NCI-H1417 treated with DMSO at 0.1 percent for 48 hours (cell line): ENCODE data around the gene TARBP2.

Experiments used
- DNase-seq: peaks from one replicate; lab custom pipeline; 2025; lab: John Stamatoyannopoulos, UW

TARBP2 gene

DNA sequence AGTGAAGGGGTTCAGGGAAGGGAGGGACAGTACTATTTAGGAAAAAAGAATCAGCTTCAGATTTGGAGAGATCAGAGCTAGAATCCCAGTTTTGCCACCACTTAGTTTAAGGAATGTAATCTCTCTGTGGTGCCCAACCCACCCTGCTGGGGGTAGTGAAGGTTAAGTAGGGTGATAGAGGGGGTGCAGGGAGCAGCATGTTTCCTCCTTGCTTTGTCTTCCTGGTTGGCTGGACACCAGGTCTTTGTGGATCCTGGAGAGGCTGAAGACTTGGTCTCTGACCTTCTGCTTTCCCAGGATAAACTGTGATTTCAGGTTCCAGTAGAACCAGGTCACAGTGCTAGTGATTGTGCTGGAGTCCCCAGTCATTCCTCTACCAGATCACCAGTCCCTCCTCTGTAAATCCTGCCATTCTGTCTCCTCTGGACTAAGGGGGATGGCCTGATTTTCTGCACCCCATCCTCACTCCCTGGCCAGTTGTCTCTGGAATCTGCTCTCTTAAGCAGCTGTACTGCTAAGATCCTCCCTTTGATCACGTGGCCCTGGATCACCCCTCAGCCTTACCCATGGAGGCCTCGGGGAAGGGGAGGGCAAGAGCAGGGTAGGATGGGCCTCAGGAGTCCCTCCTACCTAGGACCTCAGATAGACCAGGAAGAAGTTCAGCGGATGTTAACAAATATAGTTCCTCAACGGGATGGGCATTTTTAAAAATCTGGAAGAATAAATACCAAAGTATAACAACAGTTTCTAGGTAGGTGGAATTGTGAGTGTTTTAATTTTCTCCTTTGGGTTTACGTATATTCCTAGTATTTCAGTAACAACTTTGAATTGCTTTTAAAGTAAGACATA is 5.0 kb upstream of the TARBP2 start:
- DNase-seq = no peak

DNA sequence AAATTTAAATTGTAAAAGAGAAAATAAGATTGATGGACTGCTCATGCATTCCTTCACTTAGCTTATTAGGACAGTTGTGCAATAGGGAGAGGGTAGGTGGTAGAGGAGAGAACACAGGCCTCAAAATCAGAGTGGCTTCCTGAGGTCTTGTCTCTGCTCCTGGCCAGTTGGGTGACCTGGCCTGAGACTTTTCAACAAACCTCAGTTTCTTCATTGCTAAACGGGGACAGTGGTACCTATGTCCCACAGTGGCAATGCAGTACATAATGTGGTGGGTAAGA is 4.4 kb upstream of the TARBP2 start:
- no peak for DNase-seq

DNA sequence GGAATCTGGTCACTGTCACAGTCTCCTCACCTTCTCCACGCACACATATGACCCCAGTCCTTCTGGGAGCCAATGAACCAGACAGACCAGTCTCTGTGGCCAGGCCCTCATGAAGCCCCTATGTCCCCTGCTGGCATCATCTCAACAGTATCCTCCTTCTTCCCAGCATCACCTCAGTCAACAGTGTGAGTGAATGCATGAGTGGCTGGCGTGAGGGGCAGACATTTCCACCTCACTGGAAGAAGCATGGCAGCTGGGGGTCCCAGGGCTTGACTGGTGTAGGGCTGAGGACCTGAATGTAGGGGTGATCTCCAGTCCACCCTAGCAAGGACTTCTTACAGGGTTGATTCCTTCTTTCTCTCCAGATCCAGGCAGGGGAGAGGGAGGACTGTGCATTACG is 3.6 kb upstream of the TARBP2 start:
- no peak for DNase-seq

DNA sequence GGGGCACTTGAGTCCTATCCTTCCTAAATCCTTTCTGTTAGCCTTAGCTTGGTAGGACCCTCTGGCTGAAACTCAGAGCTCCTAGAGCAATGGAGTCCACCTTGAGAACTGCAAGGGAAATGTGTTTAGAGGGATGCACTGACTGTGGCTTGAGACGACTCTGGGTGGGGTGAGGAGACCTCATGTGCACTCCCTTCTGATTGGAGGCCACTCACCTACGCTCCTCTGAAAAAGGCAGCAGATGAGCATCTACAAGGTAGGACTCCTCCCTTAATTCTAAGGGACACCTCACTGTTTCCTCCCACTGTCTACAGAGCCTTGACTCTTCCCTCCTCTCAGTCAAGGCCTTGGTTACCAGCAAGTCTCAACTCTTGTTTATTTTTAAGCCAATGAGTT is 2.9 kb upstream of the TARBP2 start:
- no peak for DNase-seq

DNA sequence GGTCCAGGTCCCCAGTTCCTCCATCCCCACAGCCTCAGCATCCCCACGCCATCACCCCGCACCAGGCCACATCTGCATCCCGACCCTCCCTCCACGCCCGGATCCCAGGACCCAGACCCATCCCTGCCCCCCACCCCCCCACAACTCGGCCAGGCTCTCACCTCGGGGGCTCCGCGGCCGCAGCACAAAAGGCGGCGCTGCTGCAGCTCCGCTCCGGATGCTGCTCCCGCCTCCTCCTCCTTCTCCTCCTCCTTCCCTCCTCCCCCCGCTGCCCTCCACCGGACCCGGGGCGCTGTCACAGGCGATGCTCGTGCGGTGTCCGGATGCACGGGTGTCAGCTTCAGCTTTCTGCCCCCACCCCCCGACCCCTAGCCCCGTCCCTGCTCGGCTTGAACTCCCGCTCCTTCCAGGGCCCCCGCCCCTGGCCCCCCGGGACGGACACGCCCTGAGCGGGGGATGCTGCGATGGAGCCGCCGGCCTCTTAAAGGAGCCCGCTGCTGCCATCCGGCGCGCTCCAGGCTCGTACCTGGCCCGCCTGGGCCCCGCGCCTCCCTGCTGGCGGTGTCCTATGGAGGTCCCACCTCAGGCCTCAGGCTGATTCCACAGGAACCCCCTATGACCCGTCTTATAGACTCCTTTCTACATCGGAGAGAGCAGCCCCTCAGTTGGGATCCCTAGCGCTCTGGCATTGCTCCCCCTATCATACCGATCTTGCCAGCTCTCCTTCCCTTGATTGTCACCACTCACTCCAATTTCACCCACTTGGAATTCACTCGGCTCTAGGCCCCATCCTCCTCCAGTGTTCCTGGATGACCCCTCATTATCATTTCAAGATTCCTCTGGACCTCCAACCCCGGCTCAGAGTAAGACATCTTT is 1.6 kb upstream of the TARBP2 start, which contains the start of gene MAP3K12:
MAP3K12 (minus strand) TSS at position 193 of the 876 bp plus-strand sequence. CDS start 12,067 bp downstream, outside the sequence.
- DNase-seq = no peak

DNA sequence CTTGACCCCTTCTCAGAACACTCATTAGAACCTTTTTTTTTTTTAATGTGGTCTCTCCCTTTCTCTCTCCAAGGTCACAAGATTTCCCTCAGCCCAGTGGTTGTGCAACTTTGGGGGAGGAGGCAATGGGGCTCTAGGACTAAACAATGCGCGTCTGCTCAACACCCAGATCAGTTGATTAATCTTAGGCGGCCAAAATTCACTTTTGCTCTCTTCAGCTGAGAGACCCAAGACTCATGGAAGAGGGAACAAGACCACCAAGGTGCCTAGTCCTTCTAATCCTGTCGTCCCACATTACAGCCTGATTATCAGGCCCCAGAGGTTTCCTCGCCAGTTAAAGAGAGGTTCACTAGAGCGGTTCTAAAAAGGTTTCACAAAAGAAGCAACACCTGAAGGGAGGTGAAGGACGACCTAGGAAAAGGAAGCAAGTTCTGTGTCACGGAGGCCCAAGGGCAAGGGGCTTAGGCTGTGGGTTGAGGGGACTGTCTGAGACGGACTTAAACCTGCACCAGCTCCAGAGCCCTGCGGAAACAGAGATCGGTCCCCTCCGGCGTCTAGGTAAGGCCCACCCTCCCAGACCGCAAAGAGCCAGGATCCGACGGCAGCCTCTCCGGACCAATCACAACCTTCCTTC is 824 bp upstream of the TARBP2 start:
- no peak for DNase-seq

DNA sequence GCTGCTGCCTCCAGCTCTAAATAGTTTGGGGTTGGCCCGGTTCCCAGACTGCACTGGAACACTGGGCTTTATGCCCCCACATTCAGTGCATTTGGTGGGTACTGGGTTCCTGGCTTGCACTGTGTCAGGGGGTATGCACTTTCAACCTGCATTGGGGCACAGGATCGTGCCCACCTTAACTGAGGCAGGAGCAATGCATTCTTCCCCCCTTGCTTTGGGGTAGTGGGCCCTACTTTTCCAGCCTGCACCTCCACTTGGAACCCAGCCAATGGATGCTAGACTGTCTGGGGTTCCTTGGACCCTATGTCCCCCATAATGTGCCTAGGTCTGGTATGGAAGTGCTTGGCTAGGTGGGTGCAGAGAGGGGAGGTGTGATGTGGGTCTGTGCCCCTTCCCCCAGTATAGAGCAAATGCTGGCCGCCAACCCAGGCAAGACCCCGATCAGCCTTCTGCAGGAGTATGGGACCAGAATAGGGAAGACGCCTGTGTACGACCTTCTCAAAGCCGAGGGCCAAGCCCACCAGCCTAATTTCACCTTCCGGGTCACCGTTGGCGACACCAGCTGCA is 615 bp downstream of the TARBP2 start:
- no peak for DNase-seq

DNA sequence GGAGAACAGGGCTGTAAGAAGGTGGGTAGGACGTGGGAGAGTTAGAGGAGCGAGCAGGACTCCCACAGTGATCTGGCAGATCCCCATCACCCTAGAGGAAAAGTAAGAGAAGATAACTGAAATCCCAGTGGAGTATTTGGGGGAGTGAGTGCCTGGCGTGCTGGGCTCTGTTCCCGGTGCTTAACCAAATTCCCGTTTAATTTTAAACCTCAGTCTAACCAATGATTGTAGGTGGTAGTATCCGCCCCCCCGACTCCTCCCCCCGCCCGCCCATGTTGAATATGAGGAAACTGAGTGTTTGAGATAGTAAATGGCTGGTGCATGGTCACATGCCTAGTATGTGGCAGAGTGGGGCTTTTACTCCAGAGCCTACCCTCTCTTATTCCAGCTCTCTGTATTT is 1.2 kb downstream of the TARBP2 start:
- DNase-seq = no peak

DNA sequence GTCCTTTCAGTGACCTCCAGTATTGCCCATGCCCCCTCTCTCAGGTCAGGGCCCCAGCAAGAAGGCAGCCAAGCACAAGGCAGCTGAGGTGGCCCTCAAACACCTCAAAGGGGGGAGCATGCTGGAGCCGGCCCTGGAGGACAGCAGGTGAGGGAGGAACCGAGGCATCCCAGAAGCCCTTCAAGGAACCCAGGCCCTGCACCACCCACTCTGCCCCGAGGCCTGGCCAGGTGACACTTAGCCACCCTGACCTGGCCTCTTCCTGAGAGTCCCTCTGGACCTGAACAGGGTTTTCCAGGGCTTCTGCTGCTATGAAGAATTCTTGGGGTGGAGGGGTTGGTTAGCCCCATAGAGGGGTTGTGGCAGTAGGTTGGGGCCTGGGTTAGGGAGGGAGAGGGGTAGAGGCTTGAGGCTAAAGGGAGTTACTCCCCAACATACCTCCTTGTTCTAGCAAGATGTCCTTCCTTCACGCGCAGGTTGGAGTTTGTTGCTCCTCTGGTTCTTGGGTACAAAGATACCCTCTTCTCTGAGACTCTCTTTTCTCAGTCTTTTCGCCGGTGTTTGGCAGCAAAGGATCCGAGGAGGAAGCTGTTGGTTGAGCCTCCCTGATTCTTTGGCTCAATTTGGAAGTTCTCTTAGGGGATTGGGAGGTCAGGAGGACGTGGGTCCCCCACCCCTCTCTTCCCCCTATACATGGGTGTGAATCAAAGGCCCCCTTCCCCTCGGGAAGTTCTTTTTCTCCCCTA is 2.1 kb downstream of the TARBP2 start:
- DNase-seq = no peak

DNA sequence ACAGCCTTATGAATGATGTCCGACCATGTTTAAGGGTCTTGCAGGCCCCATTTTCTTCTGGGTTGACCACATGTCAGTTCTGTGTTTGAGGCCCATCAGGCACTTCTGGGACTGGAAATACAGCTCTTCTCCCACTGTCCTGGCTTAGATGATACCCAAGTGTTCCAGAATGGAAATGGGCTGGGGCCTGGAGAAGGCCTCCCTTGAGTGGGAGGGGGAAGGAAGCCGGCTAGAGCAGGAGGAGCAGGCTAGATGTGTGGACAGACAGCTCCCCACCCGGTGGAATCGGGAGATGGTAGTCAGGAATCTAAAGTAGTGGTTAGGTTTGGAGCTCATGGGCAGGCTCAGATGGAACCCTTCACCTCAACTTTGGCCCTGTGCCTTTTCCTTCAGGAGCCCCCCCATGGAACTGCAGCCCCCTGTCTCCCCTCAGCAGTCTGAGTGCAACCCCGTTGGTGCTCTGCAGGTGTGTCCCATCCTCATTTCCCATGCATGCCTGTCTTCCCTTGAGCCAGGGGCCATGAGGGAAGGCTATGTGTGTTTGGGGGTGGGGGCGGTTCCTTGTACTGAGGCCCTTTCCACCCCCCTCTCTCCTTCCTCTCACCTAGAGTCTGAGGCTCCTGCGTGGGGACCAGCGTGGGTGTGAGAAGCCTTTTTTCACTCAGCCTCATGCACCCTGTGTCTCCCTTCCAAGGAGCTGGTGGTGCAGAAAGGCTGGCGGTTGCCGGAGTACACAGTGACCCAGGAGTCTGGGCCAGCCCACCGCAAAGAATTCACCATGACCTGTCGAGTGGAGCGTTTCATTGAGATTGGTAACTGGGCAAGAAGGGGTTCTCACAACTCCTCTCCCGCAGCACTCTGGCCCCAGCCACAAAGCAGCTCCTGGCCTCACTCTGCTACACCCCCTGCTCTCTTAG is 3.2 kb downstream of the TARBP2 start:
- DNase-seq = no peak

DNA sequence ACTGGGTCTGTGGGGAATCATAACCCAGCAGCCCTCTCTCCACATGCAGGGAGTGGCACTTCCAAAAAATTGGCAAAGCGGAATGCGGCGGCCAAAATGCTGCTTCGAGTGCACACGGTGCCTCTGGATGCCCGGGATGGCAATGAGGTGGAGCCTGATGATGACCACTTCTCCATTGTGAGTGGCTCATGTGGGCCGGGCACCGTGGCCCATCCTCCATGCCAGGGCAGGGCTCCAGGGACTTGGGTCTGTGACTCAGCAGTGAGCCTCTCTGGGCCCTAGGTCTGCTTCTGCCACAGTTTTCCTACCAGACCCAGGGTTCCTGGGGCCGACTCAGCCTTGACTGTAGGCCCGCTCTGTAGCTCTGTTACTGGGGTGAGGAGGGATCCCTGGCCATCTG is 4.0 kb downstream of the TARBP2 start:
- no peak for DNase-seq

DNA sequence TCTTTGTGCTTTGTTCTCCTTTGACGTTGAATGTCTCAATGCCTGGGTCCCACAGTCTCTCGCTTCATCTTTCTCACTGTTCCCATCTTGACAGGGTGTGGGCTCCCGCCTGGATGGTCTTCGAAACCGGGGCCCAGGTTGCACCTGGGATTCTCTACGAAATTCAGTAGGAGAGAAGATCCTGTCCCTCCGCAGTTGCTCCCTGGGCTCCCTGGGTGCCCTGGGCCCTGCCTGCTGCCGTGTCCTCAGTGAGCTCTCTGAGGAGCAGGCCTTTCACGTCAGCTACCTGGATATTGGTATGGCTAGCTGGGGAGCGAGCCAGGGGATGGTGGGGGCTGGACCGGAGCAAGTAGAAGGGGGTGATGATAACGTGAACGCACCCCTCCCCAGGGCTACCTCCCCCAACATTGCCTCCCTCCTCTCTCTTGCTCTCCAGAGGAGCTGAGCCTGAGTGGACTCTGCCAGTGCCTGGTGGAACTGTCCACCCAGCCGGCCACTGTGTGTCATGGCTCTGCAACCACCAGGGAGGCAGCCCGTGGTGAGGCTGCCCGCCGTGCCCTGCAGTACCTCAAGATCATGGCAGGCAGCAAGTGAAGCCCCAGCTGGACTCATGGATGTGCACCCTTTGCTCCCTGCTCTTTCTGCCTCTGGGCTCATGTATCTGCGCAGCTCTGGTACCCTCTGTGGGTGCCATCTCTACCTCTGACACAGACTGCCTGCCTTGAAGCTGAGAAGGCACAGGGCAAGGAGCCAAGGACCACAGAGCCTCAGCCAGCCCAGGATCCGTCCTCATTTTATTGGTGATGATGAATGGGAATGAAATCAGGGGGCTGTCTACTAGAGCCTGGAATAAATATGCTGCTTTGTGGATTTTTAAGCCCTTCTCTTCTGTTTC is 4.7 kb downstream of the TARBP2 start:
- DNase-seq = no peak

DNA sequence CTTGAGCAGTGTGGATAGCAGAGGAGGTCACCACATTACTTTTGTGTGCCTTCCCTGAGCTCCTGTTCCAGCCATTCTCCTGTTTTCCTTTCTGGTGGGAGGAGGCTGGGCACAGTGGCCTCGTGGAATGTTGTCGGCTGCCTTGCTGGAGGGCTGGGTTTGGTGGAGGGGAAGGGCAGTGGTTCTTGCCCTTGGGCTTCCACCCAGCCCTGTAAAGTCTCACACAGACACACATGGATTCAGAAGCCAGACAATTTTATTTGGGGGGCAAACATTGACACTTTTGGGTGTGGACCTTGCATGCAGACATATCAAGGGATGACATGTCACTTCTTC is 5.3 kb downstream of the TARBP2 start:
- no peak for DNase-seq

DNA sequence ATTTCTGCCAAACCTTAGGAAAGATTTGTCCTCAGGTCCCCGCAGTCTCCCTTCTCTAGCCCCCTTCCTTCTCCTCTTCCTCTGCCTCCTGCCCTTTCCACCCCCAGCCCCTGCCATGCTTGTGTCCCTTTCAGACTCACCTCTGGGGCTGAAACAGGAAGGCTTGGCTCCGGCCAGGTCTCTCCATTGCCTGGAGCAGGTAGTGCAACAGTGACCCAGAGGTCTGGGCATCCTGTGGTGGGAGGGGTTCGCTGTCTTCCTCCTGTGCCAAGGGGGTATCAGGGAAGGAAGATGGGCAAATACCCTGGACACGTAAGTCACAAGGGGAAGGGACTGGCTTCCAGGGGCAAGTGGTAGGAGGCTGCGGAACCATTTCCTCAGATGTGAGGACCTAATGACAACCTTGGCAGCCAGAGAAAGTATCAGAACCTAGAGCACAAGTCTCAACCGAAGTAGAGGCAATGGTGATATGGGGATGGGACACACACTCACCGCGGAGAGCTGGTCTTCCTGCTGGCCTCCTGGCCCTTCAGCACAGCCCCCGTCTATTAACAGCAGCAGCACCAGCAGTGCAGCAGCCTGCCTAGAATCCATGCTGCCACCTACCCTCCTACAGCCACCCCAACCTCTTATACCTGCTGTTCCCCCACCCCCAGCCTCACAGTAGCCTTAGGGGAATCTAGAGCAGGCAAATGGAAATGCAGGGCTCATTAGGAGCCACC is 6.0 kb downstream of the TARBP2 start, which contains the start of gene NPFF:
NPFF (minus strand) TSS at position 604 of the 722 bp plus-strand sequence; CDS start at position 594, 10 bp downstream.
- no peak for DNase-seq

DNA sequence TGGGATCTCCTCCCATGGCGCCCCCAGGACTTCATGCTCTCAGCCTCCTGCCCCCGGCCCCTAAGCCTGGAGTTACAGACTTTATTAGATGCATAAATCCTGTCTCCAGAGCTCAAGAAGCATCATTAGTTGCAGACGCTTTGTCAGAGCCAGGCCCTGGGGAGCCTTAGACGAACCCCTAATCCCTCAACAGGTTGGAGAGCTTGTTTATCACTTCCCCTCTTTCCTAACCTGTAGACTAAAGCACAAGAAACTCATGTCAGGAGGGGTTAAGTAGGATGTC is 6.5 kb downstream of the TARBP2 start:
- DNase-seq = no peak

DNA sequence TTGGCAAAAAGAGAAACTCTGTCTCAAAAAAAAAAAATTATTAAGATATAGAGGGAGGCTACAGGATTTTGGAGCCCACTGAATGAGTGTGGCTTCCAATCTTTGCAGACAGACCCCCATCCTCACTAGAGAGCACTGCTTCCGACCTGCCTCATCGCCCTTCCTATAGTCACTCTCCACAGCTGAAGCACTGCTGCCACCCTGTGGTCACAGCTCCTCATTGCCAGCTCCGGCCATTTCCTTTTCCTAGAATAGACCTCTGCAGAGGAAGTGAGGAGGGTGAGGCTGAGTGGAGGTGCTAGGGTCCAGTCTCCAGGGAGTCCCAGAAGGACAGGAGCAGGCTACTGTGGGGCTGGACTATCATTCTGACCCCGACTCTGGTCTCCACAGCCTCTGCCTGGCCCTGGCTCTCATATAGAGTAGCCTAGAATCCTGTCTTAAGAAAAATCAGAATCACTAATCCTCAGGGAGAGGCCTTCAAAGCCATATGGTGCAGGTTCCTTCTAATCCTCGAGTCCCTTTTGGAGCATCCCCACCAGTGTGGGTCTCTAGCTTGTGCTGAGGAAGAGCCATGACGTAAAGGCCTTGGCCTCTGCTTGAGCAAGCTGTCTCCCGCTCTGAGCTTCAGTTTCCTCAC is 7.6 kb downstream of the TARBP2 start:
- peak; percentile 44 for DNase-seq

DNA sequence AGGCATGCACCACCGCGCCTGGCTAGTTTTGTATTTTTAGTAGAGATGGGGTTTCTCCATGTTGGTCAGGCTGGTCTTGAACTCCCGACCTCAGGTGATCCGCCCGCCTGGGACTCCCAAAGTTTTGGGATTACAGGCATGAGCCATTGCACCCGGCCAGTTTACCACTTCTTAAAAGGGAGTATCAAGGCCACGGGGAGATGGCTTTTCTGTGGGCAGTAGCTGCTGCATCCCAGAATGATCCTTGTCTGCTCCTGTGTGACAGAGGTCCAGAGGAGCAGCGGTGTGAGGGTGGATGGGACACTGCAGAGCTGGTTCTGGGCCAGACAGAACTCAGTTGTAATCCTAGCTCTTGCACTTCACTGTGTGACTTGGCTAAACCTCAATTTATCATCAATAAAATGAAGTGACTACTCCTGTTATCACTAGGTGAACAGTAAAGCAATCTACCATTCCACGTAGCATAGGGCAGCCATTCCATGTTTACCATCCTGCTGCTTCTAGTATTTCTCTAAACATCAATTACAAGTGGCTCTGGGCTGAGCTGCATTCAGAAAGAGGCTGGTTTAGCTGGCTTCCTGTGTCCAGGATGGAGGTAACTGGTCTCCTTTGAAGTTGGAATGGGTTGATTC is 9.2 kb downstream of the TARBP2 start:
- DNase-seq = no peak

DNA sequence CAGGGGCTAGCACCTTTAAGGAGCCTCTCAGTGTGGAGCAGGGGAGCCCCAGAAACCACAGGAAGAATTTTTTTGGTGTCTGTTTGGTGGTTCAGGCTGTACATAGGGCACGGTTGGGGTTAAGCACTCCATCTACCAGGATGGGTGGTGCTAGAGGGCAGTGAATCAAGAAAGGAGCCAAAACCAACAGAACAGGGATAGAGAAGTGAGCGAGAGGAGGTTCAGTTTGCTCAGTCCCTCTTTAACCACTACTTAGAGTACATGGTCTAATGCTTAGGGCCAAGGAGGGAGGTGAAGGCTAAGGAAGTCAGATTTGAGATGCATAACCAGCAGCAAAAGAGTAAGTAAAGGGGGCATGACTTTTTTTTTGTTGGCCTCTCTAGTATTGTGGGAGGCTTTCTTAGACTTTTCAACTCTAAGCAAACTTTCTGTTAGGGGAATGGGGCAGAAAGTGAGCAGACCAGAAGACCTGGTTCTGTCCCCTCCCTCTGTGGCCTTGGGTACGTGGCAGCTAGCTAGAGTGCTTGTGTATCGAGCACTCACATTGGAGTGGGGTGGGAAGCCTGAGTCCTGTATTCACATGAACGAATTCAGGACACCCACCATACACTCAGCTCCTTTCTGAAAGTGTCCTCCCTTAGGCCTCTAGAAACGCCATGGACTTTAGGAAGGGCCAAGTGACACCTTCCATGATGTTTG is 12.8 kb downstream of the TARBP2 start:
- DNase-seq = no peak
